NCI-H345 treated with DMSO at 0.1 percent for 48 hours (cell line): Measurements from ENCODE around the gene SLC35F1.

ENCODE experiments used
- DNase-seq: peaks from one replicate; lab custom pipeline; 2025; ENCODE audit not compliant: unreplicated experiment; lab: John Stamatoyannopoulos, UW

Gene SLC35F1

DNA sequence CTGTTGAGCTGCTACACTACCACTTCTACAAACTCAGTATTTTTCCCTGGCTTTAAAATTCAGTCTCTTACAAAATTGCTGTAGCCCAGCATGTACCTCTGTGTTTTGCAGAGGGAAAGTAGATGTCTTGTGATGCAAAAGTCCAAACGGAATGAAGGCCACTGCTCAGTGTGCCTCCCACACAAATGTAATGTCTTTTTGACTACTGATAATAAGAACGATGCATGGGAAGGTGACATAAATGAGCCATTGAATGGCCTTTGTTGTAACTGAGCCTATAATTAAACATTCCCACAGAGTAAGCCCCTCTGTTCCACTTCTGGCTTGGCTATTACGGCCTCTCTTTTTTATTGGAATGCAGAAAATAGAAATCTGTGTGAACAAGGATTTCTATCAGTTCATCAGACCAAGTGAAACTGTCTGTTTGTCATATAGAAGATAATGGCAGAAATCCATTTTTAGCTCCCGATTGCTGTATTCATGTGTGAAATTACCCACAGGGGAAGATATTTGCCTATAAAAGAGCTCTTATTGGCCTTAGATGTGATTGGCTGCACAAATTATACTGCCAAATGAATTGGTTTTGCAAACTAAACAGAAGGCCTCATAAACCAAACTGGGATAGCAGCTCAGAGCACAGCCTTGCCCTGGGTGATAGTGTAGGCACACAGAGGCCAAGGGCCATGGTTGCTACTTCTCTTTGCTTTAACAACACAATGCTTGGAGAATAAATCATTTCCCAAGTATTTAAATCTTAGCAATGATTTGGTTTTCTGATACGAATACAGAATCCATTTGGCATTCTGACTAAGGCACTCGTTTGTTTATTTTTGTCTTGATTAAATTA, 399.6 kb downstream of the SLC35F1 start:
- no peak for DNase-seq

DNA sequence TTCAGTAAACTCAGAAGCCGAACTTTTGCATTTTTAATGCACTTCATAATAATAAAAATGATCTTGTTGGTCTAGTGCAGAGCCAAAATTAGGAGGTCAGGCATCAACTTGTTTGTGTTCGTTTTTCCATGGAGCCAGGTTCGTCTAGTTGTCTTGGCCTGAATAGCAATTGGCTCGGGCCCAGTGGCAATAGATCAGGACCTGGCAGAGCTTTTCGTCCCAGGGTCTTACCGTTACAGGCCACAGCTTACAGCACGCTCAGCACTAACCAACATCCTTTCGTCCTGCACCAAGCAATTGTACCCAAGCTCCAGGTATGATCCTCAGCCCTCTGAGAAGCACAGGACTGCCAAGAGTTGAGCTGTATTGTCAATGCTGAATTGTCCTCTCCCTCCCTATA, 400.5 kb downstream of the SLC35F1 start:
- no peak for DNase-seq

DNA sequence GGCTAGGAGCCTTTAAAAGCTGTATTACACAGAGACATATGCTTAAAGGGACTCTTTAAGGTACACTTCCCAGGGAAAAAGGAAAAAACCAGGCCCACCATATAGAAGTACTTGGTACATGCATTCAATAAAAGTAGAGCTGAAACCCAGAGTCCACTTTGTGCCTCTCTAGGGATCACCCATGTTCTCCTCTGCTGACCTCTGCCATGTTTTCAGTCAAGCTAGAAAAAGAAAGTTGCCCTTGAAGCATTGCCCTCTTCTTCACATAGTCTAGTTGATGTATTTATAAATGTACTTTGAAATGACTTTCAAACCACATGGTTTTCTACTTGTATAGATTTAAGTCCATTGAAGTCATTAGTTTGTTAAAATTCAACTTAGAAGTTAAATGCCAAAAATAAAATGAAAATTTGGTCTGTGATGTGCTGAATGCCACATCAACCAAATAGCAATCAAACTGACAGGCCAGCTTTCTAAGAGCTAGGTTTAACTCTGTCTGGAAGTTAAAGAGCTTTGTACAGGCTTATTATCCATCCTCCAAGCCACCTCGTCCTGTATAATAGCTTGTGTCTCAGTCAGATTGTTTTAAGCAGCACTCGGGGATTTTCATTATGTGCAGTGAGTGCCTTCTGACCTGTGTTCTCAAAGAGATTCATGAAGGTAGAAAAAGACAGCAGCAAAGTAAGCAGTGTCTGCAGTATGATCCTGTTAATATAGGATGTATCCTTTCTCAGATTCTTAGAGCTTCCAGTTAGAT, 402.5 kb downstream of the SLC35F1 start:
- no peak for DNase-seq

DNA sequence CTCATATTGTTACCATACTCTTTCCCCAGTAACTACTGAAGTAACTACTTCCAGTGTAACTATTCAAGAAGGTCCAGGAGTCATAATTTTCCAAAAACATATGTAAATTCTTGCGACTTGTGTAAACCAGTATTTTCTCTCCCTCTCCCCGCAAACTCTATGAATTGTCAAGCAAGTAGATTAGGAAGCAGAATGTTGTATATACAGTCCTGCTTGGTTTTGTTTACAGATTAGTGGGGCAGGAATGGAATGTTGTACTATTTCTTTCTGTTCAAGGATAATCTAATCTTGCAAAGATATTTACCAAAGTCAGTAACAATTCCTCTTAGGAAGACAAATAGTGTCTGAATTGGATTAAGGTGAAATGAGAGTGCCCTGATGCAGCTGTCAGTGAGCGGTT, 406.1 kb downstream of the SLC35F1 start:
- no peak for DNase-seq

DNA sequence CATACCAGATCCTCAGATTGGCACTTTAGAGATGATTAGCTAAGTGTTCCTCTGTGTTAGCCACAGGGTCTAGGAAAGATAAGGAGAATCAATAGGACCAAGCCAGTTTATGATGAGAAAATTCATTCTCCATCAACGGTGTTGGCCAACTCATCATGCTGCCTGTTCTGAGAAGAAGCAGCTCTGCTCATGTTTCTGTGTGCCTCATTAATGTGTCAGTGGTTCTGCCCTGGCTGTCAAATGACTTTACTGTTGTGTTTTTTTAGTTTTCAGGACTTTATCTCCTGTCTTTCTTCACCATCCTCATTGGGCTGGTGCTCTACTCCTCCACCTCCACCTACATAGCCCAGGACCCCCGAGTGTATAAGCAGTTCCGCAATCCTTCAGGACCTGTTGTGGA, 406.7 kb downstream of the SLC35F1 start:
- no peak for DNase-seq

DNA sequence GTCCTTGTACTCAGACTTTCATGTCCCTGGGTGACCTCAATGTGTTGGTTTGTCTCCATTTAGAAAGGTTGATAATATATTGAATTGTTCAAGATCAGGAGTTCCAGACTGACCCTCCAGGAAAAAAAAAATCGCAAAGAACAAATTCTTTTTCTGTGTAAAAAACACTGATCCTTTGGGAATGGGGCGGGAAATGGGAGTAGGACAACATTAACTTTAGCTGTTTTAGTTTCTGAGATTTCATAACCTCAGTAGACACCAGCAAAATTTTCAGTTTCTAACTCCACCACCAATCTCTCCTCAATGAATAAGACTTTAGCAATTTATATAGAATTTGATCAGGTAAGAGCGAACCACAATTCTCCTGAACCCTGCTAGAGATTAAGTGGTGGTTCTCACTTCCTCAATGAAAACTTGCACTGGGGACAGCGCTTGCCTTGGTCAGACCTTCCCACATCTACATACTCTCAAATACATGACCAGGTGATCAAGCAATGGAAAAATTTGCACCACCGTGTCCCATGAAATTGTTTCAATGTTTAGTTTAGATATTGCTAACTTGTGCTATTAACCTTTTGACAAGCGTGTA, 409.8 kb downstream of the SLC35F1 start:
- no peak for DNase-seq

DNA sequence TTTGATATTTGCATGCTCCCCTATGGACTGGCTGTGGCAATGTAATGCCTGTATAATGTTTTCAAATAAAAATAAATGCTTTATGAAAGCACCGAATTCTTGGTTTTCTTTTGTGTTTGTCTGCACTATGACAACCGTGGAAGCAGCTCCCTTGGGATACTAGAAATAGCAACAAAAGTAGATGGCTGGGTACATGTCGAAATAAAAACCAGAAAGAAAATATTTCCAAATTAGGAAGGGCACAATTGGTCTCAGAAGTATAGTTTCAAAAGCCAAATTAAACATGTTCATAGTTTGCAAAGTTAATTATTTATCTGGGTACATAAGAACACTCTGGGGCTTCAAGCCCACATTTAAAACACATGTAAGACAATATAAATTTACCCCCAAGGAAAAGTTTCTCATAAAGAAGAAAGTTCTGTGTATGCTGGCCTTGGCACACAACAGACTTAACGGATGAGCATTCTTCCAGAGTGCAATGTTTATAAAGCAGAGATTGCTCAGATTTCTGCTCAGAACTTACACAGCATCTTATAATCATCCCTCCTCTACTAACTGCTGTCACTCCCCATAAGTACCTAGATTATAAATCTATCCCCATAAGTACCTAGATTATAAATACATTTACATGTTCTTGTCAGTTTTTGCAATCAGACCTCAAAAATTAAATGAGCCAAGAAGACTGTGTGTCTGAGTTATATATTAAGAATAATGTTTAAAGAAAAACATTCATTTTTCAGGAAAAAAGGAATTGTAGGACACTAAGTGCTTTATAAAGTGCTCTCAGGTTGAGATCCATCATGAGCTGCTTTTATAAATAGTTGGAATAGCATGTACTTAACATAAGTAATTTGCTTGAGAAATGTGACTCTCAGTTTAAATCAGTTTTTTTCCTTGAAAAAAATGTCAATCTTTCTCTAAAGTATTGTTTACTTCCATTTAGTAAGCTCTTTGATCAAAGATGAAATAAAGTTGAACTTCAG, 410.8 kb downstream of the SLC35F1 start:
- DNase-seq, result no peak

DNA sequence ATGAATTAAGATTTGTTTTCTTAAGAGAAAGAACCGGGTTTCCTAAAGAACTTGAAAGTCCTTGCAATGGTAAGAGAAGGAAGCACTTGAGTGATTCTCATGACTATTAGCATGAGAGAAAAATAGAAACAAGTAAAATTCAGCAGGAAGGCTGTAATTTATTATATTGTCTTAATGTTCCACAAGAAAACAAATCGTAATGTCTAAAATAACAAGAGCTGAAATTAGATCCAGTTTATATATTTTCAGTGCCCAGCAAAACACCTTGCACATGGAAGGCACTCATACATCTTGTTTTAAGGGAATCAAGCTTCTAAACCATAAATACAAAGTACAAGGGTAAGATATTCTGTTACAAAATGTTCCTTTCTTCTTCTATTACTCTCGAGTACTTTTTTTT, 411.6 kb downstream of the SLC35F1 start:
- no peak for DNase-seq

DNA sequence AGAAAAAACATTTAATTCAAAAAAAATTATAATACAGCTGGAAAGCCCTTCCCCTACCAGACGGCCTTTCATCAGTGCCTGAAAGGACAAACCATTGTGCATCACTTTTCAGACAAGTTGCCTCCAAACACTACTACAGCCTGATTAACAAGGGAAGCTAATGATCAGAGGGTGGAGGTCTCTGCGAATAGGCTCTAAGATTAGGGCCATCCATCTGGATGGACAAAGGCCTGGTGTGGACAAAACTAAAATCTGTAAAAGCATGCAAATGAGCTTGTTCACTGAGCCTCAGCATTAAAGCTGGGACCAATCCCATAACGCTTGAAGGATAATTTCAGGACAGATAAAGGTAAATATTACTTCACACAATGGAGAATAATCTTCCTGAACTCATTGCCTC, 412.4 kb downstream of the SLC35F1 start:
- no peak for DNase-seq

DNA sequence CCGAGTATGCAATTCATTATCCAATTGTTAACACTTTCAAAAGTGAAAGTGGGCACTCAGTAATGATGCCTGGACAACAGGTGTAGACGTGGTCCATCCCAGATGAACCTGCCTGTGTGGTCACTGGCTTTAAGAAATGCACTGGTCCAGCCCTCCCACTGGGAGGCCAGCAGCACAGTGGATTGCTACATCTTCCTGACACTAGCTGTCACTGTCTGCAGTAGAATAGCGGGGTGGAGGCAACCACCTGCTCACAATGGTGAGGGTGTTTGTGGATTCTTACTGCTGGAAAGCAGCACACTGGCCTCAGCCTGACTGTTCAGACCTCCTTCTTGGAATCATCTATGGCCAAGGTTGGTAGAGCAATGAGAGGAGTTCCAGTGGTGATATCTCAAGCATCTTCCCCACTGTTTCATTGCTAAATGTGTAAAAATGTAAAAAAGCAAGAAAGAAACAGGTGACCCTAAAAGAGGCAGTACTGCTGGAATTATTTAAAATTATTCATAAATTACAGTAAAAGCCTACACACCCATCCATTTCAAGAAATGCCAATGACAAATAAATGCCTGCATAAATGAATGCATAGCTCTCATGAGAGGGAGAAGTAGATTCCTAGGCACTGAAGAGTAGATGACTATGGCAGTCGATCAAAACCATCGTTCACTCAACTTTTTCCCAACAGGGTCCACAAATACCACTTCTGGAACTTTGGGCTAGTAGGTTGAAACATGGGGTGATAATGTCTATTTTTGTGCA, 413.0 kb downstream of the SLC35F1 start:
- no peak for DNase-seq

DNA sequence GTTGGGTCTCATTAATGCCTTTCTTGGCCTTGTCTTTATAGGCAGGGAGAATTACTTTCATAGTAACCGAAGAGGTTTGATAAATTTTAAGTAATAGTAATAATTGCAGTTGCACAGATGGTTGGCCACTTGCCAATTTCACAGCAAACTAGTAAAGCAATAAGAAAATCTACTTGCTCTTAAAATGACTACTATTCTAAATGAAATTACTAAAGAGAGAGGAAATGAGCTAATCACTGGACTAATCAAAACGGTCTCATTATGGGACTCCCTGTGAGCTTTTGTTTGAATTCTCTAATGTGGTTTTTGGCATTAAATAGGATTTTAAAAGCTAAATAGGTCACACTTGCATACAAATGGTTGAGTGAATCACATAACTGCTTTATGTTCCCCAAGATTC, 413.6 kb downstream of the SLC35F1 start:
- no peak for DNase-seq

DNA sequence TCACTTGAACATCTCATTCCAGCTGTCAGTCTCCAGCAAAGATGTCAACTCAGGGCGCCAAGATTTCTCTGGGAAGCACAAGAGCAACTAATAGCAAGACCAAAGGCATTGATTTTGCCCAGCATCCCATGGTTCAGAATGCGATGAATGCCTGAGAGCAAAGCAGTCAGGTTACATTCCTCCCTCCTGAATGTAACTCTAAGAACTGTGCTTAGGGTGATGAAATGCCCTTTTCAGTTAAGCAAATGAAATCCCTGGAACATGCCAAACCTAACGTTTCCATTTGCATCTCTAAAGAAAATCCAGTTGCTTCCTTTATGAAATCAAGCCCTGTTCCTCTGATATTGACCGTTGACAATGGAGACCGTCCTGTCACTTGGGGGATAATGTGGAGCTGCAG, 417.1 kb downstream of the SLC35F1 start:
- DNase-seq, result no peak

DNA sequence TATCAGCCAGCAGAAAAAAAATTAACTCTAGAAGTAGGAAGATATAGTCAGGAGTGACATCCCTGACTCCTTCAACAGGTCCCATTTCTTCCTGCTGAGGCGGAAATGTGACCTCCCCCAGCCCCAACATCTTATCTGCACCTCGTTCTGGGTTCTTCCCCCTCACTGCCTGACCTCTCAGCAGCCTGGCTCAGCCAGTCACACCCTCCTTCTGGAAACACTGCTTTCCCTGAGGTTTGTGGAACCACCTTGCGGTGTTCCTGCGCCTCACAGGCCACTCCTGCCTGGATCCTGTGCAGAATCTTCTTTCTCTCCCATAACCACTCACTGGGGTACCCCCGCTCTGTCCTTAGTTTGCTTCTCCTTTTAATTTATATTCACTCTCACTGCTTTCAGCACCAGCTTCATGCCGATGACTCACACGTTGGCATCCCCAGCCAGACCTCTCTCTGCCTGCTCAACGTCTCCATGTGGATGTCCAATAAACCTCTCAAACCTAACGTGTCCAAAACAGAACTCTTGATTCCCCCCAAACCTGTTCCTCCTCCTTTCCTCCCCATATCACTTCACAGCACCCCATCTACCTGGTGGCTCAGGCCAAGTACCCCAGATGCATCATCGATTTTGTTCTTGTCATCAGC, 418.3 kb downstream of the SLC35F1 start:
- DNase-seq, result no peak

DNA sequence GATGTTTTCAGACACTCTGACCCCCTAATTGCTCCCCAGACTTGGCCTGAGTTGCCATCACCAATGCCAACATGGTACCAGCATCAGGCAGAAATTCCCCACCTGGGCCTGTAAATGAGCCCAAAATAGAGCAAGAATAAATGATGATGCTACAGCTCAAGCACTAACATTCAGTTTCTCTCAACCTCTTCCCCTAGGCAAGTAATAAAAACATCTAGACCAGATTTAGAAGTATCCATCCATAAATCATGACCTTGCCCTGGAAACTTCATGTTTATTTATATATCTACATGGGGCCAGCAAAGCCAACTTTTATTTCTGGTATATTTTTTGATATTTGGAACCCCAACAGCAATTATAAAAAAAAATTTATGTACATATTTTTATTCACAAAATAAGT, 419.6 kb downstream of the SLC35F1 start:
- no peak for DNase-seq

DNA sequence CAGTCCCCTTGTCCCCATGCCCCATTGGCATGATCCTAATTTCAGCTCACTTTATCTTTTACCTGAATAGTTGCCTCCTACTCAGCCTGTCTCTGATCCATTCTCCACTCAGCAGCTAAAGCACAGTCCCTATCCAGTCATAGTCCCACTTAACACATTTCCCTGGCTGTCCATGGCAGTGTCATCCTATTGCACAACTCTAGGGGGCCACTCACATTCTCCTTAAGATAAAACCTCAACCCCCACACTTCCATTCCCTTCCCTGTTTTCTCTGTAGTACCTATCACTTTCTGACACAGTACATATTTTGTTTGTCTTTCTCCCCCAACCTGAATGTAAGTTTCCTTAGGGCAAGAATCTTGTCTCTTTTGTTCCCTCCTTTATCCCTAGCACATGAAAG, 420.2 kb downstream of the SLC35F1 start:
- DNase-seq, result no peak

DNA sequence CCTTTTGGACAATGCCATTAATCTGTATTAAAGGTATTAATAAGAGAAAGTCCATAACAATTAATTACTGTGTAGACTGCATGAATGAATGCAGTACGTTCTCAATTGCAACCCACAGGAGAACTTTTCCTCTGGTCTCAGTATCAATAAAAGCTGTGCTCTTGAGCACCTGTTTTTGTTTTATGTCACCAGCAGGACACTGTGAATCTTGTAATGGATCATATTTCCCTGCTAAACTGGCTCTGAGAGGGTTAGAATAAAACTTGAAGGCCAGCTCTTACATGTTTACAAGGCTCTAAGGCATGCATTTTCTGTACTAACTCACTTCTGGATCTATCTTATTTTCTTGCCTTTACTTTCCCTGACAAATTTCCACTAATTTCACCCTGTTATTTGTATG, 426.7 kb downstream of the SLC35F1 start:
- no peak for DNase-seq

DNA sequence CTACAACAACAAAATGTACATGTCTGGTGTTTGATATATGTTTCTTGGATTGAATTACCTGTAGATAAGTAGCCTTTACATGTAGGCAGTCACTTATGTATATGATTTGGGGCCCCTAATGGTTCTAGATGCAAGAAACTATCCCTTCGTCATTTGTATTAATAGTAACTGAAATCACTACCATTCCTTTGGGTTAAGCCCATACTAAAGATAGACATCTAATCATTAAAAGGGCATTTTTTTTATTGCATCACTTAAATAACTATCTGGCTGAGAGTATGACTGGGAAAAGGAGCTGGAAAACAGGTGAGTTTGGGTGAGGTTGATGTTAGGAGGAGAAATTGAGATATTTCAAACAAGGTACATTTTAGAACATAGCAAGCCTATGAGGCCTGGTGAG, 427.6 kb downstream of the SLC35F1 start:
- no peak for DNase-seq

DNA sequence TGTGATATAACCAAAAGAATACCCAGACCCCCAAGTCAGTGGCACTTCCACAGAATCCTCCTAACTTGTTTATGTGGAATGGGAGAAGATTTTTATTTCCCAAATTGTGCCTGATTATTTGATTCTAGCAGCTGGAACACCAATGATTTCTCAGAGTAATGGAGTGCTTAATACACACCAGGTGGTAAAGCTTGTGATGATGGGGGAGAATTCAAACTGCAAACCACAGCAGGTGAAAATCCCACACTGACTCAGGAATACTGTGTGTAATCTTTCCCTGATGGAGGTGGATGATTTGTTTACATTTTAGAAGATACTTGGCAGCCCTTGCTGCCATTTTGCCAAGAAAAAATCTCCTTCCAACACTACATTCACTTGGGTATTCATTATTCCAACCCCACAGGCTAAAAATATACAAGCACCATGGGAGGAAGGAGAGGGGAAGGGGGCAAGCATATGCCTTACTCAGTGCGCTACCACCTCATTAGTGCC, 428.3 kb downstream of the SLC35F1 start:
- peak; percentile 39 for DNase-seq

DNA sequence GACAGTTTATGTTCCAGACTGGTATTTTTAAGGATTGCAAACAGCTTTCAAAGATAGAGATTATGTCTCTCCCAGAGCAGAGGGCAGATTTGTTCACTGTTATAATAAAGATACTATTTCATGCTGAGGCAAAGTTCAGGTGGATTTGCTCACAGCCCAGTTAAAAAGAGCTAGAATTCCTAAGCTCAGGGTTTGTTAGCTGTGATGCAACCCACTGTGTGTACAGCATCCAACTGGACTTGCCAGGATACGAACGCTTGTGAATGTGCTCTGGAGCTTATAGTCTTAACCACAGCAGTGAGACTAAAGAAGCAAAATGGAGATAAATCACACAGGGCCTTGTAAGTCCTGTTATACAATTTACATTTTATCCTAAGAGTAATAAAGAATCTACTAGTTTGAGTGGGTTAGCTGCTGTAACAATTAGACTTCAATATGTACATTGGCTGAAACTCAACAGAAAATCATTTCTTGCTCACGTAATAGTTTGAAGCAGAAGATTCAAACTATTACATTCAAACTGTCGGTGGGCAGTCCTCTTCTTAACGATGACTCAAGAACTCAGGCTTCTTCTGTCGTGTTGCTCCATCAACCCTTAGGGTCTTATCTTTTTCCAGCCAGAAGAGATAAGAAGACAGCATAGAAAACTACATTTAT, 437.1 kb downstream of the SLC35F1 start:
- no peak for DNase-seq
